ENCODE measurements around the gene HNRNPA3.
"Not testable (repeated sequence)": the region's sequence is repeated elsewhere in the genome, so short reads cannot be mapped to it uniquely, and the experiment has no call there.

The HNRNPA3 gene

GRCh38 chr2:177171418-177171865 lies 41.2 kb upstream of the HNRNPA3 start:
- DNase-seq (ENCODE audit: low read depth) = no peak
- no peak for TF ChIP-seq CTCF (conservative IDR thresholded peaks at IDR 0.05; ENCODE audit: low read depth, low read length)
- no peak overlapping the region for H3K4me3 ChIP-seq (ENCODE audit: low read length)

- H3K4me3 ChIP-seq (ENCODE audit: low read length) = no peak overlapping the region
- no peak for DNase-seq (ENCODE audit: low read depth)
- no peak for TF ChIP-seq CTCF (conservative IDR thresholded peaks at IDR 0.05; ENCODE audit: low read depth, low read length)
Observed at GRCh38 chr2:177172034-177172880, 40.3 kb upstream of the HNRNPA3 start.

- no peak for DNase-seq (ENCODE audit: low read depth)
- H3K4me3 ChIP-seq (ENCODE audit: low read length) = no peak overlapping the region
- no peak for TF ChIP-seq CTCF (conservative IDR thresholded peaks at IDR 0.05; ENCODE audit: low read depth, low read length)
Observed at GRCh38 chr2:177174486-177174885, 38.1 kb upstream of the HNRNPA3 start.

GRCh38 chr2:177175917-177176668 lies 36.5 kb upstream of the HNRNPA3 start:
- no peak overlapping the region for H3K4me3 ChIP-seq (ENCODE audit: low read length)
- DNase-seq (ENCODE audit: low read depth) = no peak
- no peak for TF ChIP-seq CTCF (conservative IDR thresholded peaks at IDR 0.05; ENCODE audit: low read depth, low read length)

- DNase-seq (ENCODE audit: low read depth) = no peak
- H3K4me3 ChIP-seq (ENCODE audit: low read length) = no peak overlapping the region
- TF ChIP-seq CTCF (conservative IDR thresholded peaks at IDR 0.05; ENCODE audit: low read depth, low read length) = no peak
Observed at GRCh38 chr2:177178797-177179196, 33.8 kb upstream of the HNRNPA3 start.

- H3K4me3 ChIP-seq (ENCODE audit: low read length) = no peak overlapping the region
- TF ChIP-seq CTCF (conservative IDR thresholded peaks at IDR 0.05; ENCODE audit: low read depth, low read length) = no peak
- no peak for DNase-seq (ENCODE audit: low read depth)
Observed at GRCh38 chr2:177179227-177179626, 33.4 kb upstream of the HNRNPA3 start.

- H3K4me3 ChIP-seq (ENCODE audit: low read length); DNase-seq (ENCODE audit: low read depth): not testable (repeated sequence)
Observed at GRCh38 chr2:177179671-177180070, 32.9 kb upstream of the HNRNPA3 start.
